IPS-18a (cell line): Measurements from ENCODE around the gene LDAH.
"Not testable (repeated sequence)": the region's sequence is repeated elsewhere in the genome, so short reads cannot be mapped to it uniquely, and the experiment has no call there.

Source experiments
- H3K27ac ChIP-seq: one replicate; pipeline ENCODE4 v1.5.1; 2013; ENCODE audit warnings: low read length
- H3K27me3 ChIP-seq: one replicate; pipeline ENCODE4 v1.6.1; 2013; ENCODE audit warnings: mild to moderate bottlenecking, low read length; ENCODE audit not compliant: control insufficient read depth, insufficient read depth
- H3K36me3 ChIP-seq: one replicate; pipeline ENCODE4 v1.6.1; 2013; ENCODE audit warnings: low read depth, low read length; ENCODE audit not compliant: control insufficient read depth
- H3K4me1 ChIP-seq: one replicate; pipeline ENCODE4 v1.6.1; 2013; ENCODE audit warnings: low read depth, low read length; ENCODE audit not compliant: control insufficient read depth
- H3K4me3 ChIP-seq: one replicate; pipeline ENCODE4 v1.5.1; 2013; ENCODE audit warnings: low read length
- H3K9ac ChIP-seq: one replicate; pipeline ENCODE4 v1.6.1; 2013; ENCODE audit warnings: mild to moderate bottlenecking, low read length, moderate library complexity
- H3K9me3 ChIP-seq: one replicate; pipeline ENCODE4 v1.6.1; 2013; ENCODE audit warnings: low read depth, low read length; ENCODE audit not compliant: control insufficient read depth

The LDAH gene

GRCh38 chr2:20744366-20745335 lies 78.2 kb downstream of the LDAH start:
- Histone ChIP-seq H3K4me1 (no peaks in the 10 kb centered on the region), H3K9ac (no peak overlapping the region), H3K27ac (no peak overlapping the region), H3K27me3 (no peaks in the 10 kb centered on the region), H3K9me3 (no peaks in the 10 kb centered on the region), H3K4me3 (no peak overlapping the region), H3K36me3 (no peaks in the 10 kb centered on the region)

DNA sequence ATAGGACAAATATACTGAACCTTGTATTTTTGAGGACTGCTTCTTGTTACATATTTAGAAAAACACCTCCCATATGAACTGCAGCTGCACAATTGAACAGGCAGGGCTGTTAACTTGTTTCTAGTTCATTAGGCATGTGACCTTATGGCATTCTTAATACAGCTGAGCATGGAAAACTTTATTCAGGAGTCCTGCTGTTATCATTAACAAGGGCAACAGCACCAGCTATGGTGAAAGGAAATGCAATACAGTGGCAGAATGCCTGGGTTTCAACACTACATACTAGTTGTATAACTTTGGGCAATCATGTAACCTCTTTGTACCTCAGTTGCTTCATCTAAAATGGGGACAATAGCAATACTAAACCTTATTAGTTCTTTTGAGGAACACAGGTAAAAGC lies 84.1 kb downstream of the LDAH start:
- Histone ChIP-seq H3K9me3 (no peaks in the 10 kb centered on the region), H3K27me3 (no peaks in the 10 kb centered on the region), H3K36me3 (no peaks in the 10 kb centered on the region), H3K27ac (no peak overlapping the region), H3K4me1 (no peaks in the 10 kb centered on the region), H3K4me3 (no peak overlapping the region), H3K9ac (no peak overlapping the region)

DNA sequence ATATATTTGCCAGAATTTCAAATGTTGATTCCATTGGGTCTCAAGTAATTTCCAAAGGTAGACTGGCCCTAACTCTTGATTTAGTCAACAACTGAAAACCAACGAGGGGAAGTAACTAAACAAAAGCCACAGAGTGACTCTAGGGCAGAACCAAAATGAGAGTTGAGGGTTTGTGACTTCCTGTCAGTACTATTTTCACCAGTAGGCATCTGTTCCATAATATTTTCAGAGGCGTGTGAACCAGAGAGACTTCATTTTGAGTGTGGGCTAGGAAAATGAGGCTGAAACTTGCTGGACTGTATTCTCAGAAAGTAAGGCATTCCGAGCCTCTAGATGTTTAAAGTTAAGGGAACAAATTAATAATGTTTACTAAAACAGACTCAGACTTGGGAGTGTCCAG lies 85.4 kb downstream of the LDAH start:
- Histone ChIP-seq H3K27me3 (no peaks in the 10 kb centered on the region), H3K4me1 (no peaks in the 10 kb centered on the region), H3K4me3 (no peak overlapping the region), H3K36me3 (no peaks in the 10 kb centered on the region), H3K27ac (no peak overlapping the region), H3K9ac (no peak overlapping the region), H3K9me3 (no peaks in the 10 kb centered on the region)

DNA sequence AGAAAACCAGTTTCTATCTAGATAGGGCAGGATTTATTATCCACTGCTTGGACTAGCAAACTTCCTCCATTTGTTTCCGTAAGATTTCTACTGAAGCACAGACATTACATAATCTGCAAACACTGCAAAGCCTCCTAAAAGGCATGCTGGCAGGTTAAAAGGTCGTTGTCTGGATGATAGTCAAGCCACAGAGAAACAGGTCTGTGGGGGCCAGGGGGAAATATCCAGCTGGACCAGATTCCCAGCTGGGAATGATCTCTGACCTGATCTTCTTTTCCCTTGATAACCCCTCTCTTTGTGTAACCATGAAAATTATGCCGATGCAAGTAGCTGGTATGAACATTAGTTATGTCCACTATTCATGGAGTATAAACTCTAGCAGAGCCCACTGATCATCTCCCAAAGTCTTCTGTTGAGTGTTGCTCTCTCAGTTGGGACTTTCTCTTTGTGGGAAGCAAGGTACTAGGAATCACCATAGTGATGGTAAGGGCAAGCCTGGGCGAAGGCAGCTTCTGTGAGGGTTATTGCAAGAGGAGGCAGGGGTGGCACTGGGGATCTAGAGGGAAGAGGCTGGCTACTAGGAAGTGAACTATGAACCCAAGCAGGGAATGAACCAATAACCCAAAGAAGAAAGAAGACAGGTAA lies 94.7 kb downstream of the LDAH start:
- Histone ChIP-seq H3K9ac (no peak overlapping the region), H3K27ac (no peak overlapping the region), H3K9me3 (no peaks in the 10 kb centered on the region)

GRCh38 chr2:20726913-20727312 lies 96.0 kb downstream of the LDAH start:
- H3K9ac ChIP-seq: no peak overlapping the region
- no peaks in the 10 kb centered on the region for H3K27me3 ChIP-seq
- no peaks in the 10 kb centered on the region for H3K4me1 ChIP-seq
- no peak overlapping the region for H3K27ac ChIP-seq
- H3K36me3 ChIP-seq: no peaks in the 10 kb centered on the region
- no peak overlapping the region for H3K4me3 ChIP-seq
- H3K9me3 ChIP-seq: no peaks in the 10 kb centered on the region

More for the DNA sequence above, 94.7 kb downstream of the LDAH start:
- Histone ChIP-seq H3K36me3 (no peaks in the 10 kb centered on the region), H3K27me3 (no peaks in the 10 kb centered on the region), H3K4me3 (no peak overlapping the region), H3K4me1 (no peaks in the 10 kb centered on the region)

- H3K4me3 ChIP-seq: no peak overlapping the region
- no peak overlapping the region for H3K9ac ChIP-seq
- no peaks in the 10 kb centered on the region for H3K9me3 ChIP-seq
- no peaks in the 10 kb centered on the region for H3K4me1 ChIP-seq
- no peaks in the 10 kb centered on the region for H3K36me3 ChIP-seq
- no peaks in the 10 kb centered on the region for H3K27me3 ChIP-seq
- no peak overlapping the region for H3K27ac ChIP-seq
Observed at GRCh38 chr2:20725782-20726181, 97.1 kb downstream of the LDAH start.

DNA sequence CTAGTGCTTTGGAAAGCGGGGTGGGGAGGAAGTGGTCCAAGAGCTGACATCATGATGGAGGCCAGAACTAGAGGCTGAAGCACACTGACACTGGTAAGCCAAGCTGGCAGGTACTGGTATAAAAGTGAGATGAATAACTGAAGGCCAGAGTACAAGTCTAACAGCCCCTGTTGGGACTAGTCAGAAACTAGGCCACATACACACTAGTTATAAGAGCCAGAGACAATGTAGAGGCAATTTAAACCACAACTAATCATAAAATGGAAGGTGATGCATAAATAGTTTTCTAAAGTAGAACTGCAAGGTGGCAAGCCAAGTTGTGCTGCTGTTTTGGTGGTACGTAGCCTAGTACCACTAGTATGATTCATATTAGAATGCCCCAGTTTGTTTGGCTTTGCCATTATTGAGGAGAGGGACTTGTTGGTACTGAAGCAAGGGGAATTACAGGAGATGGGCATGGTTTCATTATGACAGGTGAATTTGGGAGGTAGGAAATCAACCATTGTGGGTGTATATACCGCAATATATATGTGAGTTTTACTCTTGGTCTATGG lies 98.3 kb downstream of the LDAH start:
- Histone ChIP-seq H3K27me3 (no peaks in the 10 kb centered on the region), H3K27ac (no peak overlapping the region), H3K36me3 (no peaks in the 10 kb centered on the region), H3K9me3 (no peaks in the 10 kb centered on the region), H3K4me1 (no peaks in the 10 kb centered on the region), H3K4me3 (no peak overlapping the region), H3K9ac (no peak overlapping the region)

GRCh38 chr2:20723543-20723942 lies 99.4 kb downstream of the LDAH start:
- Histone ChIP-seq H3K27me3 (no peaks in the 10 kb centered on the region), H3K27ac (no peak overlapping the region), H3K9ac (no peak overlapping the region), H3K9me3 (no peaks in the 10 kb centered on the region), H3K4me1 (no peaks in the 10 kb centered on the region), H3K36me3 (no peaks in the 10 kb centered on the region), H3K4me3 (no peak overlapping the region)

- no peak overlapping the region for H3K27ac ChIP-seq
- no peak overlapping the region for H3K4me3 ChIP-seq
- H3K36me3 ChIP-seq: no peaks in the 10 kb centered on the region
- H3K4me1 ChIP-seq: no peaks in the 10 kb centered on the region
- no peaks in the 10 kb centered on the region for H3K9me3 ChIP-seq
- no peaks in the 10 kb centered on the region for H3K27me3 ChIP-seq
- no peak overlapping the region for H3K9ac ChIP-seq
Observed at GRCh38 chr2:20722592-20723240, 100.2 kb downstream of the LDAH start.

GRCh38 chr2:20717641-20718040 lies 105.3 kb downstream of the LDAH start:
- Histone ChIP-seq H3K9ac (no peak overlapping the region), H3K27me3 (no peaks in the 10 kb centered on the region), H3K27ac (no peak overlapping the region), H3K36me3 (no peaks in the 10 kb centered on the region), H3K4me3 (no peak overlapping the region), H3K9me3 (no peaks in the 10 kb centered on the region), H3K4me1 (no peaks in the 10 kb centered on the region)

DNA sequence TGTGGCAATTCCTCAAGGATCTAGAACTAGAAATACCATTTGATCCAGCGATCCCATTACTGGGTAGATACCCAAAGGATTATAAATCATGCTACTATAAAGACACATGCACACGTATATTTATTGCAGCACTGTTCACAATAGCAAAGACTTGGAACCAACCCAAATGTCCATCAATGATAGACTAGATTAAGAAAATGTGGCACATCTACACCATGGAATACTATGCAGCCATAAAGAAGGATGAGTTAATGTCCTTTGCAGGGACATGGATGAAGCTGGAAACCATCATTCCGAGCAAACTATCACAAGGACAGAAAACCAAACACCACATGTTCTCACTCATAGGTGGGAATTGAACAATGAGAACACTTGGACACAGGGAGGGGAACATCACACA lies 106.7 kb downstream of the LDAH start:
- H3K4me1 ChIP-seq, H3K9me3 ChIP-seq, H3K27me3 ChIP-seq, H3K36me3 ChIP-seq, H3K4me3 ChIP-seq, H3K9ac ChIP-seq, H3K27ac ChIP-seq: not testable (repeated sequence)
